SU-DHL-6 (cell line): Measurements from ENCODE around the gene INTS11.

Experiments used
- EZH2phosphoT487 ChIP-seq: fragments of 200-600 bp; sonication (generic), shearing (Covaris generic); conservative IDR thresholded peaks from 2 replicates; pipeline ENCODE4 v1.6.1; 2018; ENCODE audit warnings: mild to moderate bottlenecking, antibody characterized with exemption, low read length, moderate library complexity, mixed read lengths
- TF ChIP-seq, protein P1 (sequence below): fragments of 200-600 bp; sonication (generic); IDR thresholded peaks from one replicate; pipeline ENCODE4 v1.5.1; 2017; ENCODE audit warnings: antibody characterized with exemption, mild to moderate bottlenecking, low read length, moderate library complexity; ENCODE audit not compliant: insufficient read depth, poor library complexity, severe bottlenecking

DNA sequence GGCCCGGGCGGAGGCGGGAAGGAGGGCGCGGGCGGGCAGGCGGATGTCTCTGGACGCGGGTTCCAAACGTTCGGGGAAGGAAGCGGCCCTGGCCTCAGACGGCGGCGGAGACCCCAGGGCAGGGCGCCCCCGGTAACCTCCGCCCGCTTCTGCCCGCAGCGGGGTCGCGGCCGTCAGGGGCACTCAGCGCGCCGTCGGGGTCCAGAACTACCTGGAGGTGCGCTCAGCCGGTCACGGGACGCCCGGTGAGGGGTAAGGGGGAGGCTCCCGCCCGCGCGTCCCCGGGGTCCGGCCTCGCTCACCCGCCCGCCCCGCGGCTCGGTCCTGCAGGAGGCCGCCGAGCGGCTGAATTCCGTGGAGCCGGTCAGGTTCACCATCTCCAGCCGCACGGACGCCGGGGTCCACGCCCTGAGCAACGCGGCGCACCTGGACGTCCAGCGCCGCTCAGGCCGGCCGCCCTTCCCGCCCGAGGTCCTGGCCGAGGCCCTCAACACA is 15.7 kb downstream of the INTS11 start:
- TF ChIP-seq, protein P1, sequence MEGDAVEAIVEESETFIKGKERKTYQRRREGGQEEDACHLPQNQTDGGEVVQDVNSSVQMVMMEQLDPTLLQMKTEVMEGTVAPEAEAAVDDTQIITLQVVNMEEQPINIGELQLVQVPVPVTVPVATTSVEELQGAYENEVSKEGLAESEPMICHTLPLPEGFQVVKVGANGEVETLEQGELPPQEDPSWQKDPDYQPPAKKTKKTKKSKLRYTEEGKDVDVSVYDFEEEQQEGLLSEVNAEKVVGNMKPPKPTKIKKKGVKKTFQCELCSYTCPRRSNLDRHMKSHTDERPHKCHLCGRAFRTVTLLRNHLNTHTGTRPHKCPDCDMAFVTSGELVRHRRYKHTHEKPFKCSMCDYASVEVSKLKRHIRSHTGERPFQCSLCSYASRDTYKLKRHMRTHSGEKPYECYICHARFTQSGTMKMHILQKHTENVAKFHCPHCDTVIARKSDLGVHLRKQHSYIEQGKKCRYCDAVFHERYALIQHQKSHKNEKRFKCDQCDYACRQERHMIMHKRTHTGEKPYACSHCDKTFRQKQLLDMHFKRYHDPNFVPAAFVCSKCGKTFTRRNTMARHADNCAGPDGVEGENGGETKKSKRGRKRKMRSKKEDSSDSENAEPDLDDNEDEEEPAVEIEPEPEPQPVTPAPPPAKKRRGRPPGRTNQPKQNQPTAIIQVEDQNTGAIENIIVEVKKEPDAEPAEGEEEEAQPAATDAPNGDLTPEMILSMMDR: no peak
- no peak for TF ChIP-seq EZH2phosphoT487
